Lower lobe of right lung (tissue), 2 donors: ENCODE results near the gene ZFYVE19. TPM values are rescaled to one million over a fixed set of nuclear protein-coding genes. Genes with fewer than 3 reads are reported as not detected.

Experiments
- ATAC-seq, 2 donors: fragments of 200-7000 bp; cut with Tn5 transposase; one replicate each; pipeline ENCODE4 v1.9.1; 2020 to 2022; ENCODE audit warnings: mild to moderate bottlenecking in 2 of 2, moderate library complexity in 2 of 2
- DNase-seq: peaks from one replicate; pipeline ENCODE4 v3.0.0-alpha.2; 2020
- H3K27ac ChIP-seq: fragments of 200-600 bp; one replicate; pipeline ENCODE4 v1.8.0; 2022
- H3K27me3 ChIP-seq: fragments of 200-600 bp; one replicate; pipeline ENCODE4 v1.8.0; 2022; ENCODE audit warnings: low read depth
- H3K36me3 ChIP-seq: fragments of 200-600 bp; one replicate; pipeline ENCODE4 v1.8.0; 2022; ENCODE audit warnings: mild to moderate bottlenecking
- H3K4me1 ChIP-seq: fragments of 200-600 bp; one replicate; pipeline ENCODE4 v1.8.0; 2022
- H3K4me3 ChIP-seq: fragments of 200-600 bp; one replicate; pipeline ENCODE4 v1.8.0; 2022; ENCODE audit warnings: mild to moderate bottlenecking
- H3K9me3 ChIP-seq: fragments of 200-600 bp; one replicate; pipeline ENCODE4 v1.8.0; 2022
- intact Hi-C: fragments of 100-400 bp; cut with DNase I; formaldehyde crosslinking; loops from one replicate; pipeline ENCODE4 v1.11.0; 2022
- long read RNA-seq: library from polyadenylated mRNA; unstranded; transcript quantifications from one replicate; pipeline ENCODE4 v2.0.0, GENCODE V29; 2021
- total RNA-seq: library from RNA; stranded (reverse); fragmentation: NEBNext Ultra II Directional; extraction: Animal tissue kit (Norgen Biotek cat#: 25700); gene quantifications from one replicate; pipeline ENCODE4 v1.2.1, GENCODE V29; 2021
- TF ChIP-seq, protein P1 (sequence below): fragments of 200-600 bp; IDR thresholded peaks from one replicate; pipeline ENCODE4 v1.8.0; 2022; ENCODE audit warnings: antibody characterized with exemption, mild to moderate bottlenecking
- donor health status: DM: no; HTN: yes; CAD: no; lungs with severe emphysema.

ZFYVE19 gene
- total RNA-seq, result 29.6 TPM
- long read RNA-seq, transcript ZFYVE19-203 (11 exons, 2,775 nt), result major isoform, 25 of 55 reads
- long read RNA-seq, partial matches to known transcripts, result 14 of 55 reads
- long read RNA-seq, other reads (novel, unspliced or antisense), result 13 of 55 reads

GRCh38 chr15:40807028-40807887 lies at the start of gene ZFYVE19, which contains the start of gene DNAJC17:
TSS of gene ZFYVE19 (plus strand) at chr15:40807089. CDS start at chr15:40807590, 501 bp downstream.
TSS of gene DNAJC17 (minus strand) at chr15:40807473. CDS start at chr15:40807446, 27 bp downstream.
- H3K4me1 ChIP-seq, result peaks cover 30% of the 10 kb centered on the region
- H3K9me3 ChIP-seq, result no peaks in the 10 kb centered on the region
- TF ChIP-seq, protein P1, sequence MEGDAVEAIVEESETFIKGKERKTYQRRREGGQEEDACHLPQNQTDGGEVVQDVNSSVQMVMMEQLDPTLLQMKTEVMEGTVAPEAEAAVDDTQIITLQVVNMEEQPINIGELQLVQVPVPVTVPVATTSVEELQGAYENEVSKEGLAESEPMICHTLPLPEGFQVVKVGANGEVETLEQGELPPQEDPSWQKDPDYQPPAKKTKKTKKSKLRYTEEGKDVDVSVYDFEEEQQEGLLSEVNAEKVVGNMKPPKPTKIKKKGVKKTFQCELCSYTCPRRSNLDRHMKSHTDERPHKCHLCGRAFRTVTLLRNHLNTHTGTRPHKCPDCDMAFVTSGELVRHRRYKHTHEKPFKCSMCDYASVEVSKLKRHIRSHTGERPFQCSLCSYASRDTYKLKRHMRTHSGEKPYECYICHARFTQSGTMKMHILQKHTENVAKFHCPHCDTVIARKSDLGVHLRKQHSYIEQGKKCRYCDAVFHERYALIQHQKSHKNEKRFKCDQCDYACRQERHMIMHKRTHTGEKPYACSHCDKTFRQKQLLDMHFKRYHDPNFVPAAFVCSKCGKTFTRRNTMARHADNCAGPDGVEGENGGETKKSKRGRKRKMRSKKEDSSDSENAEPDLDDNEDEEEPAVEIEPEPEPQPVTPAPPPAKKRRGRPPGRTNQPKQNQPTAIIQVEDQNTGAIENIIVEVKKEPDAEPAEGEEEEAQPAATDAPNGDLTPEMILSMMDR, result peak; percentile 24
- intact Hi-C loops, result no loop called here
- ATAC-seq (peak; percentile 99), DNase-seq (peak; percentile 98)
- H3K4me3 ChIP-seq, result peak within 1 kb of the TSS; percentile 98
- H3K27ac ChIP-seq, result peak within 1 kb of the TSS; percentile 95
- H3K27me3 ChIP-seq, result no peaks in the 10 kb centered on the region
- H3K36me3 ChIP-seq, result peaks cover 18% of the 10 kb centered on the region

GRCh38 chr15:40759961-40760360 lies 46.9 kb upstream of the ZFYVE19 start:
- DNase-seq (no peak), ATAC-seq (no peak)
- TF ChIP-seq, protein P1, result no peak
- H3K36me3 ChIP-seq, result no peaks in the 10 kb centered on the region
- H3K27me3 ChIP-seq, result no peaks in the 10 kb centered on the region
- H3K9me3 ChIP-seq, result no peaks in the 10 kb centered on the region
- H3K4me3 ChIP-seq, result no peak overlapping the region
- peaks cover 25% of the 10 kb centered on the region for H3K4me1 ChIP-seq
- intact Hi-C loops, result no loop called here
- no peak overlapping the region for H3K27ac ChIP-seq

GRCh38 chr15:40762919-40763800 lies 43.7 kb upstream of the ZFYVE19 start:
- H3K4me3 ChIP-seq, result peak overlapping the region; percentile 75
- H3K4me1 ChIP-seq, result peaks cover 44% of the 10 kb centered on the region
- intact Hi-C loops, result no loop called here
- DNase-seq (peak; percentile 85), ATAC-seq (peak; percentile 44 to 47)
- no peaks in the 10 kb centered on the region for H3K9me3 ChIP-seq
- H3K36me3 ChIP-seq, result peaks cover 26% of the 10 kb centered on the region
- H3K27me3 ChIP-seq, result no peaks in the 10 kb centered on the region
- peak overlapping the region; percentile 89 for H3K27ac ChIP-seq
- TF ChIP-seq, protein P1, result no peak

- DNase-seq, result peak; percentile 89
Observed at GRCh38 chr15:40763801-40764628, 42.9 kb upstream of the ZFYVE19 start, which contains the start of gene GCHFR. TSS of gene GCHFR (plus strand) at chr15:40764068. CDS start at chr15:40764181, 113 bp downstream.

More at GRCh38 chr15:40763801-40764628, 42.9 kb upstream of the ZFYVE19 start, which contains the start of gene GCHFR:
- peak within 1 kb of the TSS; percentile 89 for H3K27ac ChIP-seq
- no peaks in the 10 kb centered on the region for H3K27me3 ChIP-seq
- peaks cover 30% of the 10 kb centered on the region for H3K36me3 ChIP-seq
- peaks cover 53% of the 10 kb centered on the region for H3K4me1 ChIP-seq
- TF ChIP-seq, protein P1, result peak; percentile 58
- H3K9me3 ChIP-seq, result no peaks in the 10 kb centered on the region
- ATAC-seq, result peak; percentile 85 to 89
- intact Hi-C loops, result no loop called here
- H3K4me3 ChIP-seq, result peak within 1 kb of the TSS; percentile 75
